ENCODE data around the gene TEX11.

DNA sequence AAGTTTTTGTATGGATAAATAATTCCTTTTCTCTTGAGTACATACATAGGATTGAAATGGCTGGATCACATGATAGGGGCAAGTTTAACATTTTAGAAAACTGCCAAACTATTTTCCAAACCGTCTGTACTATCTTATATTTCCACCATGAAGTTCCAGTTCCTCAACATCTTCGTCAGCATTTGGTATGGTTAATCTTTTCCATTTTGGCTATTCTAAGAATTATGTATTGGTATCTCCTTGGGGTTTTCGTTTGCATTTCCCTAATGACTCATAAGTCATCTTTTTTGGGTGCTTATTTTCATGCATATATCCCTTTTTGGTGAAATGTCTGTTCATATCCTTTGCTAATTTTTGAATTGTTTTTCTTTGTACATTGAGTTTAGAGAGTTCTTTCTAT, 236.2 kb downstream of the TEX11 start:
- TF ChIP-seq POLR2A (IDR thresholded peaks at IDR 0.05; ENCODE audit: extremely low read depth, insufficient read length) = no peak
- TF ChIP-seq, protein P1, sequence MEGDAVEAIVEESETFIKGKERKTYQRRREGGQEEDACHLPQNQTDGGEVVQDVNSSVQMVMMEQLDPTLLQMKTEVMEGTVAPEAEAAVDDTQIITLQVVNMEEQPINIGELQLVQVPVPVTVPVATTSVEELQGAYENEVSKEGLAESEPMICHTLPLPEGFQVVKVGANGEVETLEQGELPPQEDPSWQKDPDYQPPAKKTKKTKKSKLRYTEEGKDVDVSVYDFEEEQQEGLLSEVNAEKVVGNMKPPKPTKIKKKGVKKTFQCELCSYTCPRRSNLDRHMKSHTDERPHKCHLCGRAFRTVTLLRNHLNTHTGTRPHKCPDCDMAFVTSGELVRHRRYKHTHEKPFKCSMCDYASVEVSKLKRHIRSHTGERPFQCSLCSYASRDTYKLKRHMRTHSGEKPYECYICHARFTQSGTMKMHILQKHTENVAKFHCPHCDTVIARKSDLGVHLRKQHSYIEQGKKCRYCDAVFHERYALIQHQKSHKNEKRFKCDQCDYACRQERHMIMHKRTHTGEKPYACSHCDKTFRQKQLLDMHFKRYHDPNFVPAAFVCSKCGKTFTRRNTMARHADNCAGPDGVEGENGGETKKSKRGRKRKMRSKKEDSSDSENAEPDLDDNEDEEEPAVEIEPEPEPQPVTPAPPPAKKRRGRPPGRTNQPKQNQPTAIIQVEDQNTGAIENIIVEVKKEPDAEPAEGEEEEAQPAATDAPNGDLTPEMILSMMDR (IDR thresholded peaks at IDR 0.05; ENCODE audit: low read depth, low read length) = no peak
- TF ChIP-seq, protein P2, sequence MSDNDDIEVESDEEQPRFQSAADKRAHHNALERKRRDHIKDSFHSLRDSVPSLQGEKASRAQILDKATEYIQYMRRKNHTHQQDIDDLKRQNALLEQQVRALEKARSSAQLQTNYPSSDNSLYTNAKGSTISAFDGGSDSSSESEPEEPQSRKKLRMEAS (IDR thresholded peaks at IDR 0.05; ENCODE audit: low read depth, low read length) = no peak
- no peak for TF ChIP-seq MYC (IDR thresholded peaks at IDR 0.05; ENCODE audit: low read depth, low read length)

Measured in NB4 (cell line).